ENCODE results near the gene CCNL2.
"Not testable (repeated sequence)": the region's sequence is repeated elsewhere in the genome, so short reads cannot be mapped to it uniquely, and the experiment has no call there.

Gene CCNL2

DNA sequence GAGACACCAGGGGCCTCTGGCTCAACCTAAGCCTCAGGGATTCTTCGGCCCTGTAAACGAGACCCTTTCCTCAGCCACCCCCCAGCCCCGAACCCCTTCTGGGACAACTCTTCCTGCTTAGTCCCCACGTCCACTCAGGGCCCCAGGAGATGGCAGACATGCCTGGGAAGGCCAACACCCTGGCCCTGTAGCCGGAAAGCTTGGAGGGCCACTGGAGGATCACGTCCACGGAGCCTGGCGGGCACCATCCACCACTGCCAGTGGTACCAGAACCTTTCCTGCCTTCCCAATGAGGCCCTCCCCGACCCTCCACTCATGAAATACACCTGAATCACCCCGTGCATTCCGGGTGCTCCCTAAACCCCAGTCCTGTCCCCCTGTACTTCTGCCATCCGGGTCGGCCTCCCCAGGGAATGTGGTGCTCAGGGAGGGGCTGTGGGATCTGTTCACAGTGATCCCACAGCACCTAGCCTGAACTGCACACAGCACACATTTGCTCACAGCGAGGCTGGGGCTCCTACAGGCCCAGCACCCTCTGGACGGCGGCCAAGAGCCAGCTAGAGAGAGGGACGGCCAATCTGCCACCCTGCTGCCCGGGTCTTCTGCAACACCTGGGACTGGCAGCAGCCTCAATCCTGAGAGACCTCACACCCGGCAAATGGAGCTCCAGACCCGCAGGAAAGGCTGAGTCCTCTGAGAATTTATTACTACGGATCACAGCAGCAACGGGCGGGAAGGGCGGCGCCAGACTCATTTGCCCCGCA, 25.9 kb downstream of the CCNL2 start:
- no peak for DNase-seq (ENCODE audit: low spot score)

DNA sequence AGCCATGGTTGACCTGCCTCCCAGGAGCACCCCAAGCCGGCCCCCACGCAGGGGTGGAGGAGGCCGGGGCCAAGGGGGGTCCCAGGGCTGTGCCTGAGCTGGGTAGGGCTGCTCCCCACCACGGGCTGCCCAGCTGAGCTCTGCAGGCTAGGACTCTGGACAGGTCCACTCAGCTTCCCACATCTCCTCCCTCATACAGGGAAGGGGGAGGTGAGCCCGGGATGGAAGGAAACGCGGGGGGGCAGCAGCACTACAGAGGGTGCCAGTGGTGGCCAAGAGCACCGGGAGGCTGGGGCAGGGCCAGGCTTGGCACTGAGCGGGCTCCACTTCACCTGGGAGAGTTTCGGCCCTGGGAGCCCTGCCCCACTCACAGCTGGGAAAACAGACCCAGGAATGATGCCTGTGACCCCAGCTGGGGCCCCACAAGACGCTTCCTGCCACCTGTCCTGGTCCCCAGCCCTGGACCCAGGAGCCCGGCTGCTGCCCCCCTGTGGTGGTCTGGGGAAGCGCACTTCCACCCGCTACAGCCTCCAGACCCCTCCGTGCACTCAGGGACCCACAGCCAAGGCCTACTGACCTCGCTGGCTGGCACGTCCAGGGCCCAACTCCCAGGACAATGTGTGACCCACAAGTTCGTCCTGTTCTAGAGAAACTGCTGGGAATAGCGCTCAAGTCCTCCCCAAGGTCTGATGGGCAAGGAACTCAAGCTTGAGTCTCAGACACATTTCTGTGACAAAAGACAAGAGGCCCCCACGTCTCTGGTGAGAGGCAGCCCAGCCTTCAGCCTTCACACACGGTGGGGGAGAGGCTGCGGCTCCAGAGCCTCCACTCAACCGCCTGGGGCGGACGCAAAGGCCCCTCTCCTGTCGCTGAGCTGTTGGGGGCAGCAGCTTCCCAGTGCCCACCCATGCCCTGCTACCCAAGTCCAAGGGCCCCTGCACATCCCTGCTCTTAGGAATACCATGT, 27.1 kb downstream of the CCNL2 start:
- peak; percentile 87 for DNase-seq (ENCODE audit: low spot score)

DNA sequence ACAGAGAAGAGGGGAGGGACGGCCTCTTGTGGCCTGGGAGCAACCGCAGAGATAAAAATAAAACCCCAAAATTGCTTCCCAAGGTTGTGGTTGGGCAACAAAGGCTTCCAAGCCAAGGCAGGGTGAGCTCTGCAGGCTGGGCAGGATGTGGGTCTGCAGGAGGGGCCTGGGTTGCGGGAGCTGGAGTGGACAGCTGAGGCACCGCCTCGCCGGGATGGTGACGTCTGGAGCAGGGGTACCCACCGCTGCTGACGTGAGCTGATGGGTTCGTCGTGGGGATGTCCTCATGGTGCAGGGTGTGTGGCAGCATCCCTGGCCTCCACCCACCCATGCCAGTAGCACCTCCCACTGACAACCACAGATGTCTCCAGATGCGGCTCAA, 27.8 kb downstream of the CCNL2 start:
- DNase-seq (ENCODE audit: low spot score) = no peak

DNA sequence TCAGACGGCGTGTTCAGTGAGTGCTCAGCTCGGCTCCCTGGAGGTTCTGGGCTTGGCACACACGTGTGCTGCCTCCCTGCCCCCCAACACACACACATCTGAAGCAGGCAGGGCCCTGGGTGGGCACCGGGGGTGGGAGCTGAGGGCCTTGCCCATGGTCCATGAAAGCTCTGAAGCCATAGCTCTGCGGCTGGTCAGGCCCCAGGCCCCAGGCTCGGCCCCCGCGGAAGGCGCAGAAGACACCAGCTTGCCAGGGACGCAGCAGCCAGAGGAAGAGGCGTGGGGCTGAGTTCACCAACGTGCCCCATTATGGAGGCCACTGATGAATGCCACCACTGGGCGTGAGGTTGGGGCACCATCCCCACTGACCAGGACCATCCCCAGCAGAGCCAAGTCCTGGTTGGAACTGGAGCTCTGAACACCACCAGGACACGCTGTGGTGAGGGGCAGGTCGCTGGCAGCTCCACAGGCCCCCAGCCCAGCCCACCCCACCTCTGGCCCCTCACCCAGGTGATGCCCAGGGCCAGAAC, 28.3 kb downstream of the CCNL2 start:
- no peak for DNase-seq (ENCODE audit: low spot score)

DNA sequence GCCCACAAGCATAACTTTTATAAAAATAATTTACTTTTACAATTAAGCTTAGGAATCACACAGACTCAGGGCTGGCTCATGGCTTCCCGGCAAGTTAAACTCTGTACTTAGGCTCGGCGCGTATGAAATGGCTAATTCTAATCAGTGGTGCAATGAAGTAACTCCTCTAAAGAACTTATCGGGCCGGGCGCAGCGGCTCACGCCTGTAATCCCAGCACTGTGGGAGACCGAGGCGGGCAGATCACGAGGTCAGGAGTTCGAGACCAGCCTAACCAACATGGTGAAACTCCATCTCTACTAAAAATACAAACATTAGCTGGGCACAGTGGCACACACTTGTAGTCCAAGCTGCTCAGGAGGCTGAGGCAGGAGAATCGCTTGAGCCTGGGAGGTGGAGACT, 29.0 kb downstream of the CCNL2 start:
- DNase-seq (ENCODE audit: low spot score) = not testable (repeated sequence)

DNA sequence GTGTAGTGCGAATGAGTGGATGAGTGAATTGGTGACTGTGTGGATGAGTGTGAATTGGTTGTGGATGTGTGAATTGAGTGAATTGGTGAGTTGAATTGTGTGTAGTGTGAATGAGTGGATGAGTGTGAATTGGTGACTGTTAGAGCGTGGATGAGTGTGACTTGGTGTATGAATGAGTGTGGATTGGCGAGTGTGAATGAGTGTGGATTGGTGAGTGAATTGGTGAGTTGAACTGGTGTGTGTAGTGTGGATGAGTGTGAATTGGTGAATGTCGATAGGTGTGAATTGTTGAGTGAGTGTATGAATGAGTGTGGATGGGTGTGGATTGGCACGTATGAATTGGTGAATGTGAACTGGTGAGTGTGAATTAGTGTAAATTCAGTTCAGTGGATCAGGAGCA, 31.8 kb downstream of the CCNL2 start:
- no peak for DNase-seq (ENCODE audit: low spot score)

DNA sequence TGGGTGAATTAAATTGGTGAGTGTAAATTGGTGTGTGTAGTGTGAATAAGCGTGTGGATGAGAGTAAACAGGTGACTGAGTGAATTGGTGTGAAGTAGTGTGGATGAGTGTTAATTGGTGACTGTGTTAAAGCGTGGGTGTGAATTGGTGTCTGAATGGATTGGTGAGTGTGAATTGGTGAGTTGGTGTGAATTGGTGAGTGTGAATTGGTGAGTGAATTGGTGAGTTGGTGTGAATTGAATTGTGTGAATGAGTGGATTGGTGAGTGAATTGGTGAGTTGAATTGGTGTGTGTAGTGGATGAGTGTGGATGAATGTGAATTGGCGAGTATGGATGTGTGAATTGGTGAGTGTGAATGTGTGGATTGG, 32.5 kb downstream of the CCNL2 start:
- DNase-seq (ENCODE audit: low spot score) = no peak

DNA sequence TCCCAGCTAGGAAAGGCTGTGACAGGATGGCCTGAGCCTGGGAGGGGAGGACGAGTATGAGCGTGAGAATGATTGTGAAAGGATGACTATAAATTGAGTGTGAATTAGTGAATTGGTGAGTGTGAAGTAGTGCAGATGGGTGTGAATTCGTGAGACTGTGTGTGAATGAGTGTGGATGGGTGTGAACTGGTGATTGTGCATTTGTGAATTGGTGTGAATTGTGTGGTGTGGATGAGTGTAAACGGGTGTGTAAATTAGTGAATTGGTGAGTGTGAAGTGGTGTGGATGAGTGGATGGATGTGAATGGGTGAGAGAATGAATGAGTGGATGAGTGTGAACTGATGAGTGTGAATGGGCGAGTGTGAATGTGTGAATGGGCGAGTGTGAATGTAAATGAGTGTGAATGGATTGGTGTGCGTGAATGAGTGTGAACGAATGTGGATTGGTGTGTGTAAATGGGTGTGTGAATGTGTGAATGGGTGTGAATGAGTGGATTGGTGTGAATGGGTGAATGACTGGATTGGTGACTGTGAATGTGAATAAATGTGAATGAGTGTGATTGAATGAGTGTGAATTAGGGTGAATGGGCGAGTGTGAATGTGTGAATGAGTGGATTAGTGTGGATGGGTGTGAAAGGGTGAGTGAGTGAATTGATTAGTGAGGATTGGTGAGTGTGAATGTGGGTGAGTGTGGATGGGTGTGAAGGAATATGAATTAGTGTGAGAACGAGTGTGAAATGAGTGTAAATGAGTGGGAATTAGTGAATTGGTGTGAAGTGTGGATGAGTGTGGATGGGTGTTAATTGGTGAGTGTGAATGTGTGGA, 33.0 kb downstream of the CCNL2 start:
- DNase-seq (ENCODE audit: low spot score) = no peak

DNA sequence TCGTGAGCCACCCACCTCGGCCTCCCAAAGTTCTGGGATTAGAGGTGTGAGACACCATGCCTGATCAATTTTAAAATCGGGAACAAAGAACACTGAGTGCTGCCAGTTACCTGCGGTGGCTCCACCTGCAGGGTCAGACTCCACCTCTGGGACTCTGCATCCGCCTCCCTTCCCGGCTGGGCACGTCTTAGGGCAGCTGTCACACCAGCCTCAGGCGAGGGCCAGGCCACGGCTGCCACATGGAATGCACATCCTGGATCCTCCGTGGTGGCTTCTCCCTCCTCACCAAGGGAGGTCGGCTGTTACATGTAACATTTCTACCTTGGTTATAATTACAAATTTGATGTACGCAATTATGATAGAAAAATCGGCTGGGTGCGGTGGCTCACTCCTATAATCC, 34.9 kb downstream of the CCNL2 start:
- DNase-seq (ENCODE audit: low spot score) = no peak

DNA sequence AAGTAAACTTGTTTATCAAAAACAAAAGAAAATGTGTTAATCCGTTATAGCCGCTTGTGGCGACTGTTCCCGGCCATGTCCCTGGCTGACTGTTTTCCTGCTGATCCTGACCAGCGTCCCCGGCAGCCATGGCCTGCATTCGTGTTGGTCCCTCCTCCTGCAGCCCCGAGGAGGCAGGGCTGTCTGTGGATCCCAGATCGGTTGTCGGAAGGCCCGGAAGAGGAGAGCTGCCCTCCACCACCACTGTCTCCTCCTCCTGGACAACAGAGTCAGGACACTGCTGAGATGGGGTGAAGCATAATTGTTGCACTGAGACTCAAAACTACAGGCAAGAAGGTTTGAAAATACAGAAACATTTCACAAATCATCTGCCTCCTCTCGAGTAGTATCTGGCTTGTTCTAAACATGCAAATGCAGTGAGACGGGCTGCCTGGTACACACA, 37.1 kb downstream of the CCNL2 start:
- no peak for DNase-seq (ENCODE audit: low spot score)

DNA sequence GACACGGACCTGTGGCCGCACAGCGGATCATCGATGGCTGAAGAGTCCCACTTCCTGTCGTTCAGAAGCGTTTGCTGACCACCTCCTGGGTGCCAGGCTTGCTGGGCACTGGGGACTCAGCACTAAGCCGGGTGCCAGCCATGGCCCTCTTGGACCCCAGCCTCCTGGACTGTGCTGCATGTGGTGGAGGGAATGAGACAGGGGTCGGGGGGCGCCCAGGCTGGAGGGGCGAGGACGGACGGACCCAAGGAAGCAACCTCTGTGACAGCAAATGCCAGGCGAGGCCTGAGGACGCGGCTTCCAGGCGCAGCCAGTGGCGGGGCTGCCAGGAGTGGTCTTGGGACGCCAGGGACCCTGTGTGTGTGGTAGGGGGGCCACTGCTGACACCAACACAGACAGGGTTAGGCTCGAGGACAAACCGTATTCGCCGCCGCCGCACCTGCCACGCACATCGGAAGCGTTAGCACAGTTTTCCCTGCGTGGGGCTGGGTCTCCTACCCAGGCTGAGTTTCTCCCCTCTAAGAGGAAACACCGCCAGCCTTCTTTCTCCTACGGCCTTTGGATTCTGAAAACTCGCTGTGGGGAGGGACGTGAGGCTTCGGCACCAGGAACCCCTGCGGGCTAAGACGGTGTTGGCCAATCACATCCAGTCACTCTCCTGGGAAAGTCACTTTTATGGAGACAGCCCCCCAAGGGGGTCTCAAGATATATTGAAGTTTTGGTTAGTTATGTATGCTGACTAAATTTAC, 37.7 kb downstream of the CCNL2 start:
- DNase-seq (ENCODE audit: low spot score) = no peak

DNA sequence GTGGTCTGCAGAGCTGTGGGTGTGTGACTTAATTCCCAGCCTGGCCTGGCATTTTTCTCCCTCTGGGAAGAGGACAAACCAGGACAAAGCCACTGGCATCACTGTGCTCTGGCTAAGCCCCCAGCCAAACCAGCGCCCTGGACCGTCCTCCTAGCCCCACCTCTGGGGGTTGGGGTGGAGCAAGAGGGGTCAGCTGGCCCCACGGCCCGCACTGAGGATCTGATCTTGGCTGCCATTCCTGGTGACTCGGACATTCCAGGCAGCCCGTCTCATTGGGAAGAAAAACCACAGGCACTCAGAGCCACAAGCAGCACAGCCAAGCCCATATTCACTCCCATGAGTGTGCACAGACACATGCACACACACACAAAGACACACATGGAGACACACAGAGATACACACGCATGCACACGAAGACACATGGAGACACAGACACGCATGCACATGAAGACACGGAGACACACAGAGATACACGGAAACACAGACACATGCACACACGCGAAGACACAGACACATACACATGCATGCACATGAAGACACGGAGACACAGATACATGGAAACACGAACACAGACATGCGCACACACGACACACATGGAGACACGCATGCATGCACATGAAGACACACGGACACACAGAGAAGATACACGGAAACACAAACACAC, 38.5 kb downstream of the CCNL2 start:
- DNase-seq (ENCODE audit: low spot score) = no peak

DNA sequence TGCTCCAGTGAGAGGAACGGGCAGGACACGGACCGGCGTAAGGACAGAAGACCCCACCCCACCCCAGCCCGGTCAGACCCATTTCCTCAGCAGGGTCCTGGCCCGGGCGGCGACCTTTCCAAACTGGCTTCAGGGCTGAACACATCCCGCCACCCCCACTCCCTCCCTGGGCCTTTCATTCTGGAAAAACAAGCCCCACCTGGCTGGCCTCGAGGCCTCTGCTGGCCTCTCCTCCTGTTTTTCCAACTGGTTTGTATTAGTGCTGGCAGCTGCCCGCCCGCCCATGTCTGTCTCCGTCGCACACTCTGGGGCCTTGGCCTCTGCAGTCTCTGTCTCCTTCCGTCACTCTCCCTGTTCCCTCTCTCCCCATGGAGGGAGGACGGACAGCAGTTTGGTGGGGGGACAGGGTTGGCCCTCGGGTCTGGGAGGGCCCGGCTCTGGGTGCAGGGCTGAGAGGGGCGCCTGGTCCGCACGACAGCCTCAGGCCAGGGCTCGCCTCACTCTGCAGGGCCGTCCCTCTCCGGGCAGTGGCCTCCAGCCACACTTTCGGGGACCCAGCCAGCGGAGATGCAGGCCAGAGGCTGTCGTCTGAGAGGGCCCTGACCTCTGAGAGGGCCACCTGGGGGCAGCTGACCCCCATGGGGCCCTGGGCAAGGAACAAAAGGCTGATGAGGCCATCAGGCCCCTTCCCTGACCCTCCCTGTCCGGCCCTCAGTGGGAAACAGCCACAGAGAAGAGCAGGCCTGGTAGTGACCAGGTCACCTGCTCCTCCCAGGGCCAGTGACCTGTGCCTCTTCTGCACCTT, 39.3 kb downstream of the CCNL2 start:
- no peak for DNase-seq (ENCODE audit: low spot score)

DNA sequence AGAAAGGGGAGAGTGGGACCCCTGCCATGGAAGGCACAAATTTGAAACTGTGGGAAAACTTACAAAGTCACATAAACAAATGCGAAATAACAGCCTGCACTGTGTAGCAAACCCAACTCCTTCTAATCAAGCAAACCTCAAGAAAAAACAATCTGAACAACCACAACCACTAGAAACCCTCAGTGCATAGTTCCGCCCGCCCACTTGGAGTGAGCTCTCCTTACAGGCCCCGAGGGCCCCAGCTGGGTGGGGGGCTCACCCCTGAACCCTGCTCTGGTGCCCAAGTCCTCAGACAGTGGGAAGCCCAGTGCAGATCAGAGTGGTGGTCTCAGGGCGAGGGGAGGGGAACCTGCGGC, 39.8 kb downstream of the CCNL2 start:
- no peak for DNase-seq (ENCODE audit: low spot score)

DNA sequence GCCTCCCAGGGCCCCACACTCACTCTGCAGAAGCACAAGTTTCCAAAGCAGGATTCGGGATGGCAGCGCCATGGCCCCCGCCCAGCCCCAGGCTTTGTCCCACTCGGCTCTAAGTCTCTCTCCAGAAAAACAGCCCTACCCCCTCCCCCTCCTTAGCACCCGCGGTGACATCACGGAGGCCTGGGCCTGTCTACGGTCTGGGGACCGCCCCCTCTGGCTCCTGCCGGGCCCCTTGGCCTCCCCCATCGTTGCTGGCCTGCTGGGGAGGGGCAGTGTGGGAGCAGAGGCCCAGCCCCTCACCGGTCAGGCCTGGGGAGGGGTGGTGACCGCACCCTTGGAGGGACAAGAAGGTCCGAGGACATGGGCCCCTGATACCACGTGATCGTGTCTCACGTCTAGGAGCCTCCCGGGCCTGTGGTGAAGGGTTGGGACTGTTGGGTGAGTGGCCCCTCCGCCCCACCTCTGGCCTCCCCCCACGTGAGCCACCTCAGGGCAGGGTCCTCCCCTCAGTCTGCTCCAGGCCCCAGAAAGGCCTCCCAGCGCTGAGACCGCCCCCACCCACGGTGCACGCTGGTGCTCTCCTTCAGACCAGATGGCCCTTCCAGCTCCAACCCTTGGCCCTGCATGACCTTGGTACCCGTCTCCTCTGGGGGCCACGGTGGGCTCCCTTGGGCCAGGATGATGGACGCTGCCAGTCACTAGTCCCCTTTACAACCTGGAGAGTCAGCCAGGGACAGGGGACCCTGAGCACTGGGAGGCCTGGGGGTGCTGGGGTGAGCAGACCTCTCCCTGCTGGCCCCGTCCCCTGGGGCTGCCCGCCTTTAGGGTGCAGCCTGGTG, 40.5 kb downstream of the CCNL2 start, which contains the start of gene MXRA8:
Gene MXRA8 (minus strand): TSS at position 123 of the 839 bp plus-strand sequence. CDS start 51 bp downstream, at position 72.
- DNase-seq (ENCODE audit: low spot score) = no peak

DNA sequence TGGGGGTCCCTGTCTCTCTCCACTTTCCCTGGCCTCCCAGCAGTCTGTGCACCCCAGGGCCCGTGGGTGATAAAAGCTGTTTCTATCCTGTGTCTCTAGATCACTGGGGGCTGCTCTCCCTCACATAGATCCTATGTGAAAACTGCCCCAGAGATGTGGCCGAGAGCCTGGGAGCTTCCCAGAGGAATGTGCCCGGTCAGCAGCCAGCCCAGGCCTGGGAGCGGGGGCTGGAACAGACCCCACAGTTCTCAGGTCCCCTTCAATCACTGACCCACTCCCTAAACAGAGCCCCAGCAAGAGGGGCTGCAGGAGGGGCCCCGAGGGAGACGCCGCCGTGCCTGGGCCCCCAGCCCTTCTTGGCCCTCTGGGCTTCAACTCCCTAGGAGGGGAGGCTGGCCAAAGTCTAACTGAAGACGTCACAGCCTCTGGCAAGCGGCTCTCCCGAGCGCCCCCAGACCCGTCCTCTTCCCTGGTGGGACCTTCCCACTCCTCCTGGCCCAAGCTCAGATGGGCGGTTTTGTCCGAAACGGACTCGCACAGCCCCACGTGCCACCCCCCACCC, 41.2 kb downstream of the CCNL2 start:
- DNase-seq (ENCODE audit: low spot score) = no peak

DNA sequence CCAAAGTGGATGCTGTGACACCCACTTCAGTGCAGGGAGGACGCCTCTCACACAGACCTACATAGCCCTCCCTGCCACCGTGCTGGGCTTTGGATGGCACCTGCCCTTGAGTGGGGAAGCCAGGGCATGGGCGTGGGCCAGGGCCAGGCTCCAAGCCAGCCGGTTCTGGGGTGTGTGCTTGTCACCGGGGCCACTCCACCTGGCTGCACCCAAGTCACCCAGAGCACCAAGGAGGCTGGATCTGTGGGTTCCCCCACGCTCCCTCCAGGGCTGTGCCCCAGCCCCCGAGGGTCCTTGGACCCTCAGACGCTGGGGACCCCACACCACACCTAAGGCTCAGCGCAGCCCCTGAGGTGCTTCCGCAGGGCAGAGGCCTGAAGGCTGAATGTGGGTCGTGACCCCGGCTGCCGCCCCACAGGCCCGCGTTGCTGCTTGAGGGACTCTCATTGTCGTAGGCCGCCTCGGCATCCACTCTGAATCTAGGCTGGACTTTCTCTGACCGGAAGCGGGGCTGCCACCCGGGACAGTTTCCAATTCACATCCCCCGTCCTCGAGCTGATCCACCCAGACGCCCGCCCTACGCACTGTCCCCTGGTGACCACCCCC, 42.2 kb downstream of the CCNL2 start:
- DNase-seq (ENCODE audit: low spot score) = no peak

DNA sequence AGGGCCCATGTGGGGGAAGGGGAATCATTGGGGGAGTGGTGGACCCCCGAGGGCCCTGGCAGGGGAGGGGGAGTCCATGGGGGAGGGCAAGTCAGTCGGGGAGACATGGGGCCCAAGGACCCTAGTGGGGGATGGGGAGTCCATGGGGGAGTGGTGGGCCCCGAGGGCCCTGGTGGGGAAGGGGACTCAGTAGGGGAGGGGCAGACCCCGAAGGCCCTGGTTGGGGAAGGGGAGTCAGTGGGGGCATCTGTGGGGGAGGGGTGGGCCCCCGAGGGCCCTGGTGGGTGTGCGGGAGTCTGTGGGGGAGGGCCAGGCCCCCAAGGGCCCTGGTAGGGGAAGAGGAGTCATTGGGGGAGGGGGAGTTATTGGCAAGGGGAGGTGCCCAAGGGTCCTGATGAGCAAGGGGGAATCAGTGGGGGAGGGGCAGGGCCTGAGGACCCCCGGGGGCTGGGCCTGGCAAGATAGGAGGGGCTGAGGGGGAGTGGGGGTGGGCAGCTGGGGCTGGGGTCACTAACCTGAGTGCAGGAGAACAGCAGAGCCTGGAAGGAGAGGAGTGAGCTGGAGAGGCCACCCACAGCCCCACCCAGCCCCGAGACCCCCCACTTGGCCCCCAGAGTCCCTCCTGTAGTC, 42.9 kb downstream of the CCNL2 start:
- DNase-seq (ENCODE audit: low spot score) = no peak

Data from germinal center (tissue), 1 donor.